ENCODE data around the gene MAP2K4.

The MAP2K4 gene

GRCh38 chr17:12118617-12119016, 97.9 kb downstream of the MAP2K4 start:
- no peaks in the 10 kb centered on the region for H3K27me3 ChIP-seq (ENCODE audit: insufficient read depth, low read length)
- no peak overlapping the region for H3K4me3 ChIP-seq (ENCODE audit: low read depth, low read length, poor library complexity, severe bottlenecking)
- no peak overlapping the region for H3K27ac ChIP-seq (ENCODE audit: low read depth, low read length, poor library complexity, severe bottlenecking)
- H3F3A ChIP-seq (ENCODE audit: insufficient read depth, low read length), result no peaks in the 10 kb centered on the region
- H4K20me1 ChIP-seq (ENCODE audit: insufficient read depth, low read length), result no peaks in the 10 kb centered on the region
- H3K4me2 ChIP-seq (ENCODE audit: low read length), result no peak overlapping the region
- no peak overlapping the region for H3K9ac ChIP-seq (ENCODE audit: low read length)
- peaks cover 25% of the 10 kb centered on the region for H3K36me3 ChIP-seq (ENCODE audit: insufficient read depth, low read length)
- no peaks in the 10 kb centered on the region for H3K9me3 ChIP-seq (ENCODE audit: low read length)
- no peaks in the 10 kb centered on the region for H3K9me2 ChIP-seq (ENCODE audit: low read depth, low read length)
- TF ChIP-seq EZH2 (IDR thresholded peaks at IDR 0.05; ENCODE audit: borderline replicate concordance, low read length) (no peak), CTCF (IDR thresholded peaks at IDR 0.05; ENCODE audit: low read length) (no peak)
- H2AFZ ChIP-seq (ENCODE audit: low read length), result no peak overlapping the region
- no peaks in the 10 kb centered on the region for H3K4me1 ChIP-seq (ENCODE audit: insufficient read depth, low read length, severe bottlenecking)
- H3K79me2 ChIP-seq (ENCODE audit: insufficient read depth, low read length), result no peaks in the 10 kb centered on the region

GRCh38 chr17:12122075-12122474, 101.4 kb downstream of the MAP2K4 start:
- Histone ChIP-seq H3F3A (ENCODE audit: insufficient read depth, low read length) (no peaks in the 10 kb centered on the region), H3K9me3 (ENCODE audit: low read length) (no peaks in the 10 kb centered on the region), H4K20me1 (ENCODE audit: insufficient read depth, low read length) (no peaks in the 10 kb centered on the region), H3K9ac (ENCODE audit: low read length) (no peak overlapping the region), H3K27ac (ENCODE audit: low read depth, low read length, poor library complexity, severe bottlenecking) (no peak overlapping the region), H3K36me3 (ENCODE audit: insufficient read depth, low read length) (peaks cover 23% of the 10 kb centered on the region), H3K4me1 (ENCODE audit: insufficient read depth, low read length, severe bottlenecking) (no peaks in the 10 kb centered on the region), H2AFZ (ENCODE audit: low read length) (no peak overlapping the region), H3K27me3 (ENCODE audit: insufficient read depth, low read length) (no peaks in the 10 kb centered on the region), H3K9me2 (ENCODE audit: low read depth, low read length) (no peaks in the 10 kb centered on the region), H3K79me2 (ENCODE audit: insufficient read depth, low read length) (no peaks in the 10 kb centered on the region), H3K4me2 (ENCODE audit: low read length) (no peak overlapping the region), H3K4me3 (ENCODE audit: low read depth, low read length, poor library complexity, severe bottlenecking) (no peak overlapping the region)
- TF ChIP-seq CTCF (IDR thresholded peaks at IDR 0.05; ENCODE audit: low read length) (no peak), EZH2 (IDR thresholded peaks at IDR 0.05; ENCODE audit: borderline replicate concordance, low read length) (no peak)

- no peaks in the 10 kb centered on the region for H3K4me1 ChIP-seq (ENCODE audit: insufficient read depth, low read length, severe bottlenecking)
- H2AFZ ChIP-seq (ENCODE audit: low read length), result no peak overlapping the region
Measured at GRCh38 chr17:12127177-12127576, 106.5 kb downstream of the MAP2K4 start.

More at GRCh38 chr17:12127177-12127576, 106.5 kb downstream of the MAP2K4 start:
- peaks cover 57% of the 10 kb centered on the region for H3K36me3 ChIP-seq (ENCODE audit: insufficient read depth, low read length)
- no peaks in the 10 kb centered on the region for H3K9me2 ChIP-seq (ENCODE audit: low read depth, low read length)
- H3K27me3 ChIP-seq (ENCODE audit: insufficient read depth, low read length), result no peaks in the 10 kb centered on the region
- H3K4me2 ChIP-seq (ENCODE audit: low read length), result no peak overlapping the region
- no peak overlapping the region for H3K4me3 ChIP-seq (ENCODE audit: low read depth, low read length, poor library complexity, severe bottlenecking)
- H3K27ac ChIP-seq (ENCODE audit: low read depth, low read length, poor library complexity, severe bottlenecking), result no peak overlapping the region
- no peaks in the 10 kb centered on the region for H3K9me3 ChIP-seq (ENCODE audit: low read length)
- no peaks in the 10 kb centered on the region for H3F3A ChIP-seq (ENCODE audit: insufficient read depth, low read length)
- H3K9ac ChIP-seq (ENCODE audit: low read length), result no peak overlapping the region
- TF ChIP-seq EZH2 (IDR thresholded peaks at IDR 0.05; ENCODE audit: borderline replicate concordance, low read length) (no peak), CTCF (IDR thresholded peaks at IDR 0.05; ENCODE audit: low read length) (no peak)
- H4K20me1 ChIP-seq (ENCODE audit: insufficient read depth, low read length), result no peaks in the 10 kb centered on the region
- no peaks in the 10 kb centered on the region for H3K79me2 ChIP-seq (ENCODE audit: insufficient read depth, low read length)

All from OCI-LY1 (cell line).